Activated CD8-positive, alpha-beta T cell treated with anti-CD3 and anti-CD28 coated beads for 36 hours (primary cell): ENCODE data around the gene CARD14. TPM values are rescaled to one million over a fixed set of nuclear protein-coding genes. Genes with fewer than 3 reads are reported as not detected.

Experiments
- ATAC-seq: fragments of 200-7000 bp; cut with Tn5 transposase; one replicate; pipeline ENCODE4 v1.10.0; 2021; ENCODE audit warnings: mild to moderate bottlenecking, moderate library complexity
- CTCF ChIA-PET: fragments of 350-600 bp; sonication (Branson Sonifier 250); formaldehyde crosslinking; loops from one replicate; lab custom pipeline; 2021; ENCODE audit warnings: antibody characterized with exemption; lab: Charles Lee
- POLR2A ChIA-PET: fragments of 350-600 bp; sonication (Branson Sonifier 250); formaldehyde crosslinking; loops from one replicate; lab custom pipeline; 2021; ENCODE audit warnings: antibody characterized with exemption; lab: Charles Lee
- DNase-seq: peaks from one replicate; pipeline ENCODE4 v3.0.0-alpha.2; 2020
- H3K27ac Mint-ChIP-seq: one replicate; pipeline ENCODE4 v1.8.0; 2021; ENCODE audit warnings: mild to moderate bottlenecking, mixed read lengths
- H3K27me3 Mint-ChIP-seq: one replicate; pipeline ENCODE4 v1.8.0; 2021; ENCODE audit warnings: mixed read lengths
- H3K36me3 Mint-ChIP-seq: one replicate; pipeline ENCODE4 v1.8.0; 2021; ENCODE audit warnings: low read depth, mixed read lengths
- H3K4me1 Mint-ChIP-seq: one replicate; pipeline ENCODE4 v1.8.0; 2021; ENCODE audit warnings: low read depth, mixed read lengths
- H3K4me3 Mint-ChIP-seq: one replicate; pipeline ENCODE4 v1.8.0; 2021; ENCODE audit warnings: mild to moderate bottlenecking, moderate library complexity, mixed read lengths
- H3K9me3 Mint-ChIP-seq: one replicate; pipeline ENCODE4 v1.8.0; 2021; ENCODE audit warnings: mixed read lengths
- intact Hi-C: fragments of 100-400 bp; cut with micrococcal nuclease; formaldehyde crosslinking; loops from one replicate; pipeline ENCODE4 v1.10.0; 2022
- total RNA-seq, 2 experiments: library from RNA; stranded (reverse); gene quantifications; one replicate each; pipeline ENCODE4 v1.2.3, GENCODE V29; 2021
- TF ChIP-seq, protein P1 (sequence below): fragments of 200-600 bp; IDR thresholded peaks from one replicate; pipeline ENCODE4 v1.8.0; 2022; ENCODE audit warnings: antibody characterized with exemption, mild to moderate bottlenecking

The CARD14 gene
- total RNA-seq, 2 experiments from 2014 or later, result 0.11 to 0.50 TPM

GRCh38 chr17:80173126-80173525 is 3.3 kb downstream of the CARD14 start:
- Mint-ChIP-seq H3K4me3 (no peak overlapping the region), H3K27me3 (no peaks in the 10 kb centered on the region), H3K9me3 (no peaks in the 10 kb centered on the region), H3K4me1 (no peaks in the 10 kb centered on the region), H3K36me3 (no peaks in the 10 kb centered on the region), H3K27ac (no peak overlapping the region)
- ChIA-PET POLR2A (no interaction called here), CTCF (no interaction called here)
- TF ChIP-seq, protein P1, sequence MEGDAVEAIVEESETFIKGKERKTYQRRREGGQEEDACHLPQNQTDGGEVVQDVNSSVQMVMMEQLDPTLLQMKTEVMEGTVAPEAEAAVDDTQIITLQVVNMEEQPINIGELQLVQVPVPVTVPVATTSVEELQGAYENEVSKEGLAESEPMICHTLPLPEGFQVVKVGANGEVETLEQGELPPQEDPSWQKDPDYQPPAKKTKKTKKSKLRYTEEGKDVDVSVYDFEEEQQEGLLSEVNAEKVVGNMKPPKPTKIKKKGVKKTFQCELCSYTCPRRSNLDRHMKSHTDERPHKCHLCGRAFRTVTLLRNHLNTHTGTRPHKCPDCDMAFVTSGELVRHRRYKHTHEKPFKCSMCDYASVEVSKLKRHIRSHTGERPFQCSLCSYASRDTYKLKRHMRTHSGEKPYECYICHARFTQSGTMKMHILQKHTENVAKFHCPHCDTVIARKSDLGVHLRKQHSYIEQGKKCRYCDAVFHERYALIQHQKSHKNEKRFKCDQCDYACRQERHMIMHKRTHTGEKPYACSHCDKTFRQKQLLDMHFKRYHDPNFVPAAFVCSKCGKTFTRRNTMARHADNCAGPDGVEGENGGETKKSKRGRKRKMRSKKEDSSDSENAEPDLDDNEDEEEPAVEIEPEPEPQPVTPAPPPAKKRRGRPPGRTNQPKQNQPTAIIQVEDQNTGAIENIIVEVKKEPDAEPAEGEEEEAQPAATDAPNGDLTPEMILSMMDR, result no peak
- no peak for DNase-seq
- no peak for ATAC-seq
- intact Hi-C loops, result no loop called here

DNA sequence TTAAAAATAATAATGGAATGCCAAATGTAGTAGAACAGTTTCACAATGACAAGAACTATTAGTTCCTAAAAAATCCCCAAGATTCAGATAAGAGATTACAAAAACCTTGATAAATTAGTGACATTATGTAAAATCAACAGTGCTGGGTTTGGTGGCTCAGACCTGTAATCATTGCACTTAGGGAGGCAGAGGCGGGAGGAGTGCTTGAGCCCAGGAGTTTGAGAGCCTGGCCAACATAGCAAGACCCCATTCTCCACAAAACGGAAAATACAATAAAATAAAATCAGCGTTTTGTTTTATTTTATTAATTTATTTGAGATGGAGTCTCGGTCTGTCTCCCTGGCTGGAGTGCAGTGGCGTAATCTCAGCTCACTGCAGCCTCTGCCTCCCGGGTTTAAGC is 4.1 kb downstream of the CARD14 start:
- H3K4me1 Mint-ChIP-seq, result no peaks in the 10 kb centered on the region
- ChIA-PET POLR2A (no interaction called here), CTCF (no interaction called here)
- DNase-seq, result no peak
- TF ChIP-seq, protein P1, result no peak
- H3K27me3 Mint-ChIP-seq, result no peaks in the 10 kb centered on the region
- no peak overlapping the region for H3K4me3 Mint-ChIP-seq
- H3K36me3 Mint-ChIP-seq, result no peaks in the 10 kb centered on the region
- intact Hi-C loops, result no loop called here
- ATAC-seq, result no peak
- no peak overlapping the region for H3K27ac Mint-ChIP-seq
- no peaks in the 10 kb centered on the region for H3K9me3 Mint-ChIP-seq

GRCh38 chr17:80176757-80177156 is 6.9 kb downstream of the CARD14 start:
- Mint-ChIP-seq H3K27me3 (no peaks in the 10 kb centered on the region), H3K4me3 (no peak overlapping the region), H3K9me3 (no peaks in the 10 kb centered on the region), H3K4me1 (no peaks in the 10 kb centered on the region), H3K27ac (no peak overlapping the region), H3K36me3 (no peaks in the 10 kb centered on the region)
- DNase-seq (no peak), ATAC-seq (no peak)
- TF ChIP-seq, protein P1, result no peak
- ChIA-PET POLR2A (interaction anchor here (0.6 kb wide), 1 partner anchor 1048 kb away, joined by 3 read pairs; no protein-coding TSS in a partner anchor), CTCF (no interaction called here)
- intact Hi-C loops, result no loop called here

DNA sequence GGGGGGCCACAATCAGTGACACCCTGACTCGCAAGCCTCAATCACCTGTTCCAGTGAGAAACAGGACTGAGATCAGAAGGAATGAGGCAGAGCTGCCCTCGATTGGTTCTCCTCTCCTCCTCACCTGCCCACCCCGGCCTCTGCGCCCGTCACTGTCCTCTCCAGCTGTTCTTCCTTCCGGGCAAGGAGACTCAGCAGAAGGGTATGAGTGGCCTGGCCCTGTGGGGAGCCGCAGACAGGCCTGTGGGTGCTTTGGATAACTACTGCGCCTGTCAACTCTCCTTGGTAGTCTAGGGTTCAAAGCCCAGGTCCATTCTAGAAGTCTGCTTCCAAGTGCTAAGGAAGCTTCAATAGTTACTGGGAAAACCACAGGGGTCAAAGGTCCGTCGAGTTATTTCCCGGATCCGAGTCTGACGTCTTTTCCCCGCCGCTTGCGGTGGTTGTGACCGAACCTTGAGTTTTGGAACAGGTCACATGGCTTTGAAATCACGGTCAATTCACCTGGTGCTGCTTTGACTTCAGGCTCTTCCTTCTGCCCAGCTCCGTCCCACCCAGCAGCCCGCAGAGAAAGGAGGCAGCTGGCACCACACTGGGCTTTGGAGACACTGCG is 8.3 kb downstream of the CARD14 start:
- TF ChIP-seq, protein P1, result no peak
- Mint-ChIP-seq H3K4me1 (no peaks in the 10 kb centered on the region), H3K9me3 (no peaks in the 10 kb centered on the region), H3K4me3 (no peak overlapping the region), H3K36me3 (no peaks in the 10 kb centered on the region), H3K27me3 (no peaks in the 10 kb centered on the region), H3K27ac (no peak overlapping the region)
- ChIA-PET CTCF (interaction anchor here (1.4 kb wide), 1 partner anchor 17 kb away, joined by 5 read pairs; no protein-coding TSS in a partner anchor), POLR2A (no interaction called here)
- DNase-seq (no peak), ATAC-seq (no peak)
- intact Hi-C loops, result no loop called here

- ATAC-seq (no peak), DNase-seq (no peak)
- Mint-ChIP-seq H3K4me3 (no peak overlapping the region), H3K27me3 (no peaks in the 10 kb centered on the region), H3K27ac (no peak overlapping the region), H3K4me1 (no peaks in the 10 kb centered on the region), H3K9me3 (no peaks in the 10 kb centered on the region), H3K36me3 (no peaks in the 10 kb centered on the region)
- intact Hi-C loops, result no loop called here
- ChIA-PET POLR2A (no interaction called here), CTCF (interaction anchor here (1.1 kb wide), 2 partner anchors 16 kb away, joined by 3 to 5 read pairs; no protein-coding TSS in a partner anchor)
- TF ChIP-seq, protein P1, result no peak
Measured at GRCh38 chr17:80180192-80180591, 10.4 kb downstream of the CARD14 start.
